Measurements from ENCODE around the gene DAND5. TPM values are rescaled to one million over a fixed set of nuclear protein-coding genes. Genes with fewer than 3 reads are reported as not detected.

The DAND5 gene
- polyA plus RNA-seq, 4 donors, result 0.08 to 0.10 TPM; not detected in 2

- DNase-seq (ENCODE audit: low read depth in 4 of 4, low spot score in 3 of 4), result no peak
Observed at GRCh38 chr19:13007292-13008045, 38.1 kb downstream of the DAND5 start.

GRCh38 chr19:13008926-13009787 lies 39.8 kb downstream of the DAND5 start:
- no peak for DNase-seq (ENCODE audit: low read depth in 4 of 4, low spot score in 3 of 4)

GRCh38 chr19:13010038-13010991 lies 40.9 kb downstream of the DAND5 start:
- no peak for DNase-seq (ENCODE audit: low read depth in 4 of 4, low spot score in 3 of 4)

- DNase-seq (ENCODE audit: low read depth in 4 of 4, low spot score in 3 of 4), result no peak
Observed at GRCh38 chr19:13010992-13011652, 41.7 kb downstream of the DAND5 start.

- no peak for DNase-seq (ENCODE audit: low read depth in 4 of 4, low spot score in 3 of 4)
Observed at GRCh38 chr19:13011653-13012389, 42.4 kb downstream of the DAND5 start.

- DNase-seq (ENCODE audit: low read depth in 4 of 4, low spot score in 3 of 4), result no peak
Observed at GRCh38 chr19:13012390-13012689, 43.0 kb downstream of the DAND5 start.

GRCh38 chr19:13012690-13013608 lies 43.6 kb downstream of the DAND5 start:
- no peak for DNase-seq (ENCODE audit: low read depth in 4 of 4, low spot score in 3 of 4)

- DNase-seq (ENCODE audit: low read depth in 4 of 4, low spot score in 3 of 4), result no peak
Observed at GRCh38 chr19:13013649-13014048, 44.3 kb downstream of the DAND5 start.

GRCh38 chr19:13014101-13014920 lies 44.9 kb downstream of the DAND5 start:
- DNase-seq (ENCODE audit: low read depth in 4 of 4, low spot score in 3 of 4), result no peak

- DNase-seq (ENCODE audit: low read depth in 4 of 4, low spot score in 3 of 4), result no peak
Observed at GRCh38 chr19:13014921-13015280, 45.5 kb downstream of the DAND5 start.

GRCh38 chr19:13015361-13016223 lies 46.2 kb downstream of the DAND5 start:
- no peak for DNase-seq (ENCODE audit: low read depth in 4 of 4, low spot score in 3 of 4)

GRCh38 chr19:13016245-13016627 lies 46.9 kb downstream of the DAND5 start:
- DNase-seq (ENCODE audit: low read depth in 4 of 4, low spot score in 3 of 4), result no peak

- no peak for DNase-seq (ENCODE audit: low read depth in 4 of 4, low spot score in 3 of 4)
Observed at GRCh38 chr19:13016628-13017305, 47.4 kb downstream of the DAND5 start.

GRCh38 chr19:13017306-13018034 lies 48.1 kb downstream of the DAND5 start:
- no peak for DNase-seq (ENCODE audit: low read depth in 4 of 4, low spot score in 3 of 4)

GRCh38 chr19:13018035-13018914 lies 48.9 kb downstream of the DAND5 start:
- DNase-seq (ENCODE audit: low read depth in 4 of 4, low spot score in 3 of 4), result no peak

All from left renal pelvis (tissue), 4 donors.